ENCODE data around the gene DDX31. TPM values are rescaled to one million over a fixed set of nuclear protein-coding genes. Genes with fewer than 3 reads are reported as not detected.

The DDX31 gene
- total RNA-seq, 2 donors from 2014 or later = 7.6 to 19.7 TPM

- DNase-seq (ENCODE audit: low spot score) (no peak), ATAC-seq (ENCODE audit: insufficient number of reproducible peaks, low FRiP score, low read depth) (no peak)
- TF ChIP-seq CTCF (IDR thresholded peaks at IDR 0.05) = no peak
- Histone ChIP-seq H3K27me3 (replicated peaks; ENCODE audit: insufficient read depth) (no peaks in the 10 kb centered on the region), H3K27ac (no peak overlapping the region), H3K36me3 (no peaks in the 10 kb centered on the region), H3K4me3 (no peak overlapping the region), H3K9me3 (peaks cover 2% of the 10 kb centered on the region), H3K4me1 (ENCODE audit: control insufficient read depth in 1 of 2, low read depth in 2 of 2) (no peaks in the 10 kb centered on the region)
These were observed 32.5 kb upstream of the DDX31 start for GRCh38 chr9:132702254-132702653.

- no peaks in the 10 kb centered on the region for H3K27me3 ChIP-seq (replicated peaks; ENCODE audit: insufficient read depth)
- H3K9me3 ChIP-seq = peaks cover 7% of the 10 kb centered on the region
- H3K36me3 ChIP-seq = no peaks in the 10 kb centered on the region
- H3K27ac ChIP-seq = no peak overlapping the region
- DNase-seq (ENCODE audit: low spot score) (no peak), ATAC-seq (ENCODE audit: insufficient number of reproducible peaks, low FRiP score, low read depth) (no peak)
- no peak for TF ChIP-seq CTCF (IDR thresholded peaks at IDR 0.05)
- H3K4me1 ChIP-seq (ENCODE audit: control insufficient read depth in 1 of 2, low read depth in 2 of 2) = no peaks in the 10 kb centered on the region
- no peak overlapping the region for H3K4me3 ChIP-seq
These were observed 30.2 kb upstream of the DDX31 start for GRCh38 chr9:132699956-132700355.

- no peak overlapping the region for H3K4me3 ChIP-seq
- H3K27me3 ChIP-seq (replicated peaks; ENCODE audit: insufficient read depth) = no peaks in the 10 kb centered on the region
- H3K27ac ChIP-seq = no peak overlapping the region
- peaks cover 7% of the 10 kb centered on the region for H3K9me3 ChIP-seq
- H3K36me3 ChIP-seq = no peaks in the 10 kb centered on the region
- no peak for TF ChIP-seq CTCF (IDR thresholded peaks at IDR 0.05)
- no peak for ATAC-seq (ENCODE audit: insufficient number of reproducible peaks, low FRiP score, low read depth)
- DNase-seq (ENCODE audit: low spot score) = no peak
- H3K4me1 ChIP-seq (ENCODE audit: control insufficient read depth in 1 of 2, low read depth in 2 of 2) = no peaks in the 10 kb centered on the region
These were observed 29.2 kb upstream of the DDX31 start for GRCh38 chr9:132698989-132699388.

GRCh38 chr9:132697230-132697629 lies 27.4 kb upstream of the DDX31 start:
- H3K27ac ChIP-seq = no peak overlapping the region
- DNase-seq (ENCODE audit: low spot score) (no peak), ATAC-seq (ENCODE audit: insufficient number of reproducible peaks, low FRiP score, low read depth) (no peak)
- H3K4me1 ChIP-seq (ENCODE audit: control insufficient read depth in 1 of 2, low read depth in 2 of 2) = no peaks in the 10 kb centered on the region
- peaks cover 7% of the 10 kb centered on the region for H3K9me3 ChIP-seq
- no peaks in the 10 kb centered on the region for H3K36me3 ChIP-seq
- no peaks in the 10 kb centered on the region for H3K27me3 ChIP-seq (replicated peaks; ENCODE audit: insufficient read depth)
- H3K4me3 ChIP-seq = no peak overlapping the region
- TF ChIP-seq CTCF (IDR thresholded peaks at IDR 0.05) = no peak

- Histone ChIP-seq H3K4me1 (ENCODE audit: control insufficient read depth in 1 of 2, low read depth in 2 of 2) (no peaks in the 10 kb centered on the region), H3K27me3 (replicated peaks; ENCODE audit: insufficient read depth) (no peaks in the 10 kb centered on the region), H3K9me3 (peaks cover 7% of the 10 kb centered on the region), H3K36me3 (peaks cover 11% of the 10 kb centered on the region), H3K27ac (no peak overlapping the region), H3K4me3 (no peak overlapping the region)
- no peak for ATAC-seq (ENCODE audit: insufficient number of reproducible peaks, low FRiP score, low read depth)
- TF ChIP-seq CTCF (IDR thresholded peaks at IDR 0.05) = no peak
- DNase-seq (ENCODE audit: low spot score) = no peak
These were observed 24.4 kb upstream of the DDX31 start for GRCh38 chr9:132694144-132694543.
